ENCODE measurements around the gene RNF144B. TPM values are rescaled to one million over a fixed set of nuclear protein-coding genes. Genes with fewer than 3 reads are reported as not detected.
"Not testable (repeated sequence)": the region's sequence is repeated elsewhere in the genome, so short reads cannot be mapped to it uniquely, and the experiment has no call there.

RNF144B gene
- total RNA-seq, 4 donors from 2014 or later: 30.6 to 57.4 (median 44.9) TPM

DNA sequence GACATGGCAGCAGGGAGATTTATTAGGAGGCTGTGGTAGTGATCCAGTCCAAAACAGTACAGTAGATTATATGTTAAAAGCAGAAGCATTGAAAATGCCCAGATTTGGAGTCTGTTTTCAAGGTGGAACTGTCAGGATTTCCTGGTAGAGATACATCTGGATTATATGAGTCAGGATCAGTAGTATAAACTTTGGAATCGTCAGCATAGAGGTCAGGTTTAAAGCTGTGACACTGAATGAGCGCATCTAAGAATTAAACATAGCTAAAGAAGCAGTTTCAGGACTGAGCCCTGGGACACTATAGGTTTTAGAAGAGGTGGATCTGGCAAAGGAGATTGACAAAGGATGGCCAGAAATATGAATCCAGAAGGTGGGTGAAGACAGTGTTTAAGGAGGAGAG, 60.4 kb downstream of the RNF144B start:
- no peak overlapping the region for H3K4me3 ChIP-seq (ENCODE audit: low read depth, poor library complexity, severe bottlenecking)
- no peak for DNase-seq (ENCODE audit: low spot score in 2 of 2)
- intact Hi-C loops (cut with DNase I; ENCODE audit: low total_unique reads): no loop called here
- TF ChIP-seq, protein P1, sequence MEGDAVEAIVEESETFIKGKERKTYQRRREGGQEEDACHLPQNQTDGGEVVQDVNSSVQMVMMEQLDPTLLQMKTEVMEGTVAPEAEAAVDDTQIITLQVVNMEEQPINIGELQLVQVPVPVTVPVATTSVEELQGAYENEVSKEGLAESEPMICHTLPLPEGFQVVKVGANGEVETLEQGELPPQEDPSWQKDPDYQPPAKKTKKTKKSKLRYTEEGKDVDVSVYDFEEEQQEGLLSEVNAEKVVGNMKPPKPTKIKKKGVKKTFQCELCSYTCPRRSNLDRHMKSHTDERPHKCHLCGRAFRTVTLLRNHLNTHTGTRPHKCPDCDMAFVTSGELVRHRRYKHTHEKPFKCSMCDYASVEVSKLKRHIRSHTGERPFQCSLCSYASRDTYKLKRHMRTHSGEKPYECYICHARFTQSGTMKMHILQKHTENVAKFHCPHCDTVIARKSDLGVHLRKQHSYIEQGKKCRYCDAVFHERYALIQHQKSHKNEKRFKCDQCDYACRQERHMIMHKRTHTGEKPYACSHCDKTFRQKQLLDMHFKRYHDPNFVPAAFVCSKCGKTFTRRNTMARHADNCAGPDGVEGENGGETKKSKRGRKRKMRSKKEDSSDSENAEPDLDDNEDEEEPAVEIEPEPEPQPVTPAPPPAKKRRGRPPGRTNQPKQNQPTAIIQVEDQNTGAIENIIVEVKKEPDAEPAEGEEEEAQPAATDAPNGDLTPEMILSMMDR (IDR thresholded peaks at IDR 0.05): no peak
- no peak for TF ChIP-seq POLR2A (IDR thresholded peaks at IDR 0.05)
- WGBS, 2 donors: 78% methylated on average over 2 of the region's 2 CpGs

DNA sequence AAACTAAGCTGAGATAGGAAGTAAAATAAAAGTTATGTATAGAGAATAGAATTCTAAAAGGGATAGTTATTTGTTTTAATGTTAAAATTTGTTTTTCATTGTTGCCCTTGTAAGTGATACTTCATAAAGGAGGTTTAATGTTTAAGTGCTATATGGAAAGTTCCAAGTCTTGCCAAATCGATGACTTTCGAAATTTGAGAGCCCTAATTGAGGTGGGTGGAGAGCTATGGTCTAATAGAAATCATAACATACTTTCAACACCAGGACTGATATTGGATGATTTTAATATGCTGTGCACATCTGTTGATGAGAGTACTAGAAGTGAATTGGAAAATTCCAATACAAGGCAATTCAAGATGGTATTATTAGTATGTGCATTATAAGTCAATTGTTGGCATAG, 64.6 kb downstream of the RNF144B start:
- intact Hi-C loops (cut with DNase I; ENCODE audit: low total_unique reads): no loop called here
- no peak for DNase-seq (ENCODE audit: low spot score in 2 of 2)
- 86 to 87% methylated on average over 2 of the region's 2 CpGs for WGBS, 2 donors
- TF ChIP-seq, protein P1 (IDR thresholded peaks at IDR 0.05): no peak
- TF ChIP-seq POLR2A (IDR thresholded peaks at IDR 0.05): no peak
- no peak overlapping the region for H3K4me3 ChIP-seq (ENCODE audit: low read depth, poor library complexity, severe bottlenecking)

DNA sequence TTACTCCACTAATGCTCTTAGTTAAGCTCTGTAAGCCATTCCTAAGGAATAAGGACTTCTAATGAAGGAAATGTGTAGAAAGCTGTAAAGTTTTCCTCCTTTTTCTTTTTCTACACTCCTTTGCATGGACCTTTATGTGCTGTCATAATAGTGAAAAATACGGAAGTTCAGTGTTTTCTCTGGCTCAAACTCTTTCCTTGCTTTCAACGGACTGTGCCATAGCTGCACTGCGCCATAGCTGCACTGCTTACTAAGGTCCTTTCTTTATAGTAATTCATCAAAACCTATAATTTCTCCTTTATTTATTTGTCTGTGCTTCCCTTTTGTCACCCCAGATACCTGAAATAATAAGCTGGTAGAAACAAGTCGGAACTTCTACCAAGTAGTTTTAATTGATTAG, 67.3 kb downstream of the RNF144B start:
- intact Hi-C loops (cut with DNase I; ENCODE audit: low total_unique reads): no loop called here
- DNase-seq (ENCODE audit: low spot score in 2 of 2): no peak
- WGBS, 2 donors: 68 to 70% methylated on average over 4 of the region's 4 CpGs
- no peak overlapping the region for H3K4me3 ChIP-seq (ENCODE audit: low read depth, poor library complexity, severe bottlenecking)
- no peak for TF ChIP-seq POLR2A (IDR thresholded peaks at IDR 0.05)
- TF ChIP-seq, protein P1 (IDR thresholded peaks at IDR 0.05): no peak

DNA sequence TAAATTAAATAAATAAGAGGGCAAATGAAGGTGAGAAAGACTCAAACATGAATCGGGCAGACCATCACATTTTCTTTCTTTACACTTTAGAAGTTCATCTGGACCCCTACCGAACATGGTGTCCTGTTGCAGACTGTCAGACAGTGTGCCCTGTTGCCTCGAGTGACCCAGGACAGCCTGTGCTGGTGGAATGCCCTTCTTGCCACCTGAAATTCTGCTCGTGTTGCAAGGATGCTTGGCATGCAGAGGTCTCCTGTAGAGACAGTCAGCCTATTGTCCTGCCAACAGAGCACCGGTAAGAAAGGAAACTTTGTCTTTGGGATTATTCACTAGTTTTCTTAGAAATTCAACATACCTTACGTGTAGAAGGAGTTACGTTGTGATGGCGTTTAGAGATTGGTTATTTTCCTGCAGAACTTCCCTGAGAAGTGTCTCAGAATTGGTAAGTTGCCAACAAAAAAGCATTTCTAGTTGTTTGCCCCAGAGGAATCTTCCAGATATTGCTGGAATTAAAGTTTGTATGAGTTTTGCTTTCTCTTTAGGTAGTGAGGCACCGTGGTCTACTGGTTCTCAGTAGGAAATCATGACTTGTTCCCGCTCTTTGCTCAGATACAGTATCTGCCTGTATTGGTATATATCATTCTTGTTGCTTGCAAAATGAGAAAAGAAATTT, 70.1 kb downstream of the RNF144B start:
- 64 to 67% methylated on average over 10 of the region's 10 CpGs for WGBS, 2 donors
- no peak overlapping the region for H3K4me3 ChIP-seq (ENCODE audit: low read depth, poor library complexity, severe bottlenecking)
- intact Hi-C loops (cut with DNase I; ENCODE audit: low total_unique reads): no loop called here
- TF ChIP-seq, protein P1 (IDR thresholded peaks at IDR 0.05): no peak
- TF ChIP-seq POLR2A (IDR thresholded peaks at IDR 0.05): no peak
- DNase-seq (ENCODE audit: low spot score in 2 of 2): no peak

DNA sequence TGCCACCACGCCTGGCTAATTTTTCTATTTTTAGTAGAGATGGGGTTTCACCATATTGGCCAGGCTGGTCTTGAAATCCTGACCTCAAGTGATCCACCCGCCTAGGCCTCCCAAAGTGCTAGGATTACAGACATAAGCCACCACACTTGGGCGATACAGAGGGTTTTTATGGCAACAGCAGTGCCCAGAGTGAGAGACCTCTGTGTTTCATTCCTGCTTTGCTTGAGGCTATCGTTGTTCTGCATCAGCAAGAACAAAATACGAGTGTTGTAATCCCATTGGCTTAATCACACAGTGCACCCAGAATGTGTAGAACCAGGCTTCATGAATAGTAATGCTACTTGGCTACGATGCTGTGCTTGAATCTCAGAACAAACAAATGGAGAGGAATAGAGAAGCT, 70.9 kb downstream of the RNF144B start:
- intact Hi-C loops (cut with DNase I; ENCODE audit: low total_unique reads); DNase-seq (ENCODE audit: low spot score in 2 of 2); H3K4me3 ChIP-seq (ENCODE audit: low read depth, poor library complexity, severe bottlenecking): not testable (repeated sequence)
- WGBS, 2 donors: 83 to 85% methylated on average over 6 of the region's 6 CpGs

DNA sequence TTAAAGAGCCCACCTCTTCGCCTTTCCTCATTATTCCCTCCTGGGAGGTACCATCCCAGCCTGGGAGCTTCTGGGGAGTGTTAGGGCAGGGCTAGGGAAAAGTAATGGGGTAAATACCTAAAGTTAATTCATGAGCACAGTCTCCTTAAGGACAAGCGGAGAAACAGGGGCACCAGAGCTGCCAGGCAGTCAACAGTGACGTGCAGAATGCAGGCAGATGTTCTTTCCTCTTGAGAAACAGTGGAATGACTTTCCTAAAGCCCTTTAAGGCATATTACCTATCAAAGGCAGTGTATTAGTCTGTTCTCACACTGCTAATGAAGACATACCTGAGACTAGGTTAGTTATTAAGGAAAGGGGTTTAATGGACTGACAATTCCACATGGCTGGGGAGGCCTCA, 76.3 kb downstream of the RNF144B start:
- no peak for DNase-seq (ENCODE audit: low spot score in 2 of 2)
- TF ChIP-seq POLR2A (IDR thresholded peaks at IDR 0.05): no peak
- TF ChIP-seq, protein P1 (IDR thresholded peaks at IDR 0.05): no peak
- WGBS, 2 donors: 89 to 99% methylated on average over 3 of the region's 3 CpGs
- H3K4me3 ChIP-seq (ENCODE audit: low read depth, poor library complexity, severe bottlenecking): no peak overlapping the region
- intact Hi-C loops (cut with DNase I; ENCODE audit: low total_unique reads): no loop called here
